Stimulated activated CD4-positive, alpha-beta T cell treated with anti-CD3 and anti-CD28 coated beads, TNF-alpha, amount 100 ng/mL, for 48 hours (primary cell): ENCODE data around the gene OR5H15.
"Not testable (repeated sequence)": the region's sequence is repeated elsewhere in the genome, so short reads cannot be mapped to it uniquely, and the experiment has no call there.

Experiments used
- DNase-seq, 3 donors: peaks; one replicate each; pipeline ENCODE4 v3.0.0-alpha.2; 2020; ENCODE audit warnings: low read depth in 3 of 3

OR5H15 gene

GRCh38 chr3:98166396-98166795, at the start of gene OR5H15:
TSS of gene OR5H15 (plus strand) at chr3:98166696. CDS start at chr3:98168700, 2,004 bp downstream.
- no peak for DNase-seq

- DNase-seq: no peak
Measured at GRCh38 chr3:98130421-98130820, 36.1 kb upstream of the OR5H15 start, which contains the start of gene OR5H1. TSS of gene OR5H1 (plus strand) at chr3:98130721. CDS start at chr3:98132698, 1,977 bp downstream.

GRCh38 chr3:98136631-98137030, 29.9 kb upstream of the OR5H15 start:
- DNase-seq: no peak

- DNase-seq: not testable (repeated sequence)
Measured at GRCh38 chr3:98137826-98138557, 28.5 kb upstream of the OR5H15 start.

GRCh38 chr3:98140531-98140930, 26.0 kb upstream of the OR5H15 start:
- no peak for DNase-seq

- DNase-seq: no peak
Measured at GRCh38 chr3:98147179-98147578, 19.3 kb upstream of the OR5H15 start, which contains the start of gene OR5H14. TSS of gene OR5H14 (plus strand) at chr3:98147479. CDS start at chr3:98149386, 1,907 bp downstream.

- DNase-seq: no peak
Measured at GRCh38 chr3:98148751-98149150, 17.7 kb upstream of the OR5H15 start.

- DNase-seq: not testable (repeated sequence)
Measured at GRCh38 chr3:98149456-98149855, 17.0 kb upstream of the OR5H15 start.

- DNase-seq: no peak
Measured at GRCh38 chr3:98151241-98151640, 15.3 kb upstream of the OR5H15 start.

- no peak for DNase-seq
Measured at GRCh38 chr3:98171071-98171470, 4.6 kb downstream of the OR5H15 start.

GRCh38 chr3:98172621-98173020, 6.1 kb downstream of the OR5H15 start:
- no peak for DNase-seq

- no peak for DNase-seq
Measured at GRCh38 chr3:98180319-98180890, 13.9 kb downstream of the OR5H15 start.

- no peak for DNase-seq
Measured at GRCh38 chr3:98182196-98182595, 15.7 kb downstream of the OR5H15 start.

GRCh38 chr3:98185180-98185579, 18.7 kb downstream of the OR5H15 start:
- no peak for DNase-seq

- no peak for DNase-seq
Measured at GRCh38 chr3:98188545-98188944, 22.0 kb downstream of the OR5H15 start.

- DNase-seq: not testable (repeated sequence)
Measured at GRCh38 chr3:98190911-98191310, 24.4 kb downstream of the OR5H15 start.

GRCh38 chr3:98196293-98196692, 29.8 kb downstream of the OR5H15 start:
- DNase-seq: not testable (repeated sequence)

- no peak for DNase-seq
Measured at GRCh38 chr3:98199020-98199419, 32.5 kb downstream of the OR5H15 start.

GRCh38 chr3:98209244-98209643, 42.7 kb downstream of the OR5H15 start:
- no peak for DNase-seq

- DNase-seq: no peak
Measured at GRCh38 chr3:98213276-98213675, 46.8 kb downstream of the OR5H15 start.

- no peak for DNase-seq
Measured at GRCh38 chr3:98215051-98215450, 48.6 kb downstream of the OR5H15 start.
